Measurements from ENCODE around the gene PITPNC1. TPM values are rescaled to one million over a fixed set of nuclear protein-coding genes. Genes with fewer than 3 reads are reported as not detected.
A peak's percentile ranks its signal among the peaks of the same experiment; 100 is the strongest.
"Not testable (repeated sequence)": the region's sequence is repeated elsewhere in the genome, so short reads cannot be mapped to it uniquely, and the experiment has no call there.

PITPNC1 gene
- total RNA-seq, 4 donors from 2014 or later = 8.0 to 20.4 (median 9.6) TPM

DNA sequence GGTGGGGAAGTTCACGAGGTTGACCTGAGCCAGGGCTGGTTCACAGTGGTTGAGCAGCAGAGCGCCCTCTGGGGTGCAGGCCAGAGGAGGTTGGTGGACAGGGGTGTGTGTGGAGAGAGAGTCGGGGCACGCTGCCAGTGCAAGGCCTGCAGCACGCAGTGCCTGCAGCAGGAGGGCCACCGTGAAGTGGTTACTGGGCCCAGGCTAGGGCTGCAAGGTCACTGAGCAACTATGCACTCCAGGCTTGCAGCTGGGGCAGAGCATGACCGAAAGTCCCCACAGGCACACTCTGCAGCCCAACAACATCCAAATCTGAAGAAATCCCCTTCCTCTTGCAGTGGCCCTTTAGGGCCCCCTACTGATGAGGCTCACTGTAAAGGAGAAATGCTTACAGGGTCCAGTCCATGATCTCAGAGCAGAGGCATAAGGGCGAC lies 251.5 kb downstream of the PITPNC1 start:
- 67 to 88% methylated on average over 8 of the region's 8 CpGs for WGBS, 2 donors

DNA sequence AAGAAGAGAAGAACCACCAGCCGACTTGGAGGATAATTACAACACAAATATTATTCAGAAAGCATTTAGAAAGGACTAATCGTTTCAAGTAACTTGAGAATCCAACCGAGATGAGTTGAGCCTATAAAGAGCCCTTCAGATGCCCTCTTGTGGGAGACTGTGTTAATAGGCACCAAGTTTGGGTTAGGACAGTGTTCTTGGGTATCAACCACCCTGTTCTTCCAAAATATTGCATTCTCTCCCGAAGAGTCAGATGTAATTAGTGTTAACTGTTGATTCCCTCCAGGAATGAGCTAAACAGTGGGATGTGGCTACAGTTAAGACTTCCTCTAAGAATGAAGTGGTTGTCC lies 252.9 kb downstream of the PITPNC1 start:
- H3K4me3 ChIP-seq = no peak overlapping the region
- H3K9me3 ChIP-seq = peaks cover 0 to 11% (median 0%) of the 10 kb centered on the region in 4 donors
- no peaks in the 10 kb centered on the region for H3K27me3 ChIP-seq
- H3K27ac ChIP-seq = peak overlapping the region in 1 of 4 donors; percentile 26
- WGBS, 2 donors = 11 to 24% methylated on average over 4 of the region's 4 CpGs
- H3K36me3 ChIP-seq = peaks cover 0 to 26% (median 0%) of the 10 kb centered on the region in 3 donors
- H3K4me1 ChIP-seq = peaks cover 0 to 9% (median 0%) of the 10 kb centered on the region in 4 donors
- no peak for DNase-seq (ENCODE audit: low spot score in 2 of 2)
- TF ChIP-seq, protein P1, sequence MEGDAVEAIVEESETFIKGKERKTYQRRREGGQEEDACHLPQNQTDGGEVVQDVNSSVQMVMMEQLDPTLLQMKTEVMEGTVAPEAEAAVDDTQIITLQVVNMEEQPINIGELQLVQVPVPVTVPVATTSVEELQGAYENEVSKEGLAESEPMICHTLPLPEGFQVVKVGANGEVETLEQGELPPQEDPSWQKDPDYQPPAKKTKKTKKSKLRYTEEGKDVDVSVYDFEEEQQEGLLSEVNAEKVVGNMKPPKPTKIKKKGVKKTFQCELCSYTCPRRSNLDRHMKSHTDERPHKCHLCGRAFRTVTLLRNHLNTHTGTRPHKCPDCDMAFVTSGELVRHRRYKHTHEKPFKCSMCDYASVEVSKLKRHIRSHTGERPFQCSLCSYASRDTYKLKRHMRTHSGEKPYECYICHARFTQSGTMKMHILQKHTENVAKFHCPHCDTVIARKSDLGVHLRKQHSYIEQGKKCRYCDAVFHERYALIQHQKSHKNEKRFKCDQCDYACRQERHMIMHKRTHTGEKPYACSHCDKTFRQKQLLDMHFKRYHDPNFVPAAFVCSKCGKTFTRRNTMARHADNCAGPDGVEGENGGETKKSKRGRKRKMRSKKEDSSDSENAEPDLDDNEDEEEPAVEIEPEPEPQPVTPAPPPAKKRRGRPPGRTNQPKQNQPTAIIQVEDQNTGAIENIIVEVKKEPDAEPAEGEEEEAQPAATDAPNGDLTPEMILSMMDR (IDR thresholded peaks at IDR 0.05) = peak in 3 of 5 experiments; percentile 9 to 27 (median 18)
- TF ChIP-seq POLR2A (IDR thresholded peaks at IDR 0.05) (no peak), EP300 (IDR thresholded peaks at IDR 0.05) (no peak)

More for the DNA sequence above, 251.5 kb downstream of the PITPNC1 start:
- Histone ChIP-seq H3K27me3 (no peaks in the 10 kb centered on the region), H3K4me3 (no peak overlapping the region), H3K36me3 (peaks cover 0 to 19% (median 0%) of the 10 kb centered on the region in 3 donors), H3K9me3 (peaks cover 0 to 11% (median 0%) of the 10 kb centered on the region in 4 donors), H3K27ac (no peak overlapping the region), H3K4me1 (peaks cover 0 to 9% (median 0%) of the 10 kb centered on the region in 4 donors)
- TF ChIP-seq, protein P1 (IDR thresholded peaks at IDR 0.05) = no peak
- TF ChIP-seq POLR2A (IDR thresholded peaks at IDR 0.05) (no peak), EP300 (IDR thresholded peaks at IDR 0.05) (no peak)
- no peak for DNase-seq (ENCODE audit: low spot score in 2 of 2)

GRCh38 chr17:67630836-67631235 lies 253.8 kb downstream of the PITPNC1 start:
- Histone ChIP-seq H3K9me3 (peaks cover 0 to 11% (median 0%) of the 10 kb centered on the region in 4 donors), H3K36me3 (peaks cover 0 to 26% (median 0%) of the 10 kb centered on the region in 3 donors)
- WGBS, 2 donors = 97% methylated on average over 7 of the region's 7 CpGs
- H3K4me3 ChIP-seq; H3K27me3 ChIP-seq; H3K4me1 ChIP-seq; DNase-seq (ENCODE audit: low spot score in 2 of 2); H3K27ac ChIP-seq: not testable (repeated sequence)

DNA sequence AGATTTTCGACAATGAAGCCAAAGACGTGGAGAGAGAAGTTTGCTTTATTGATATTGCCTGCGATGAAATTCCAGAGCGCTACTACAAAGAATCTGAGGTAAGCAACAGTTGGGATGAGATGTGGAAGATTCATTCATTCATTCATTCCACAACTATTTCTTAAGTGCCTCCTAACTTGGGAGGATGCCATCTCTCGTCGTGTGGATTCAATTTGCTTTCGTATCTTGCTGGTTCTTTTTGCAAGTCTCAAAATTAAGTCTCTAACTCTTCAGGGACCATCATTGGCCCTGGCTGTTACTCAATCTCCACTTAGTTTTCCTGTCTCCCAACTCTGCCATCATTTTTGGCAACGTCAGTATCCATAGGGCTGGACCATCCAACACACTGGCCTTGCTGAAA lies 255.1 kb downstream of the PITPNC1 start:
- peaks cover 0 to 11% (median 0%) of the 10 kb centered on the region in 4 donors for H3K9me3 ChIP-seq
- H3K4me1 ChIP-seq = peaks cover 0 to 9% (median 0%) of the 10 kb centered on the region in 4 donors
- no peak overlapping the region for H3K27ac ChIP-seq
- no peak overlapping the region for H3K4me3 ChIP-seq
- H3K36me3 ChIP-seq = peaks cover 0 to 26% (median 0%) of the 10 kb centered on the region in 3 donors
- TF ChIP-seq EP300 (IDR thresholded peaks at IDR 0.05) = no peak
- TF ChIP-seq, protein P1 (IDR thresholded peaks at IDR 0.05) = no peak
- 89 to 90% methylated on average over 8 of the region's 8 CpGs for WGBS, 2 donors
- DNase-seq (ENCODE audit: low spot score in 2 of 2) = no peak
- H3K27me3 ChIP-seq = no peaks in the 10 kb centered on the region

DNA sequence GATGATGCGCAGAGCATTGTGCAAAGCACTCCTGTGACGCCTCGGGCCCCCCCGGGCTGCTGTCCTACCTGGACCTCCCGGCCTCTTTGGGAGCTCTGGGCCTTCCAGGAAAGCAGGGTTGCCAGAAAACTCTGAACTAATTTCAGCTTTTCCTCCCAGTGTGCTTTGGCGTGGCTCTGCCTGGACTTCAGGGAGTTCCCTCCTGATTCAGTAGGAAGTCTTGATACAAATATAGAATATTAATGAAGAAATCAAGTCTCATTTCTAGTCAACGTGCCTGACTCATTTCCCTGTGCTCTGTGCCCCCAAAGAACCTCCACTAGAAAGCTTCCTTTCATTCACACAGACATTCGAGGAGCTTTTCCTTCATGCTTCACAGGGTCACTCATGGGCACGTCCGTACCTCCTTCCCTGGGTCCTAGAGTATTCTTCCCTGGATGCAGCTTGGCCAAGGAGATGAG lies 256.7 kb downstream of the PITPNC1 start:
- H3K4me1 ChIP-seq = peaks cover 0 to 22% (median 0%) of the 10 kb centered on the region in 4 donors
- H3K36me3 ChIP-seq = peaks cover 0 to 26% (median 0%) of the 10 kb centered on the region in 3 donors
- H3K4me3 ChIP-seq = no peak overlapping the region
- no peaks in the 10 kb centered on the region for H3K27me3 ChIP-seq
- WGBS, 2 donors = 51 to 62% methylated on average over 10 of the region's 10 CpGs
- H3K27ac ChIP-seq = no peak overlapping the region
- no peak for DNase-seq (ENCODE audit: low spot score in 2 of 2)
- TF ChIP-seq POLR2A (IDR thresholded peaks at IDR 0.05) (no peak), EP300 (IDR thresholded peaks at IDR 0.05) (peak; percentile 51 to 62)
- H3K9me3 ChIP-seq = no peaks in the 10 kb centered on the region

DNA sequence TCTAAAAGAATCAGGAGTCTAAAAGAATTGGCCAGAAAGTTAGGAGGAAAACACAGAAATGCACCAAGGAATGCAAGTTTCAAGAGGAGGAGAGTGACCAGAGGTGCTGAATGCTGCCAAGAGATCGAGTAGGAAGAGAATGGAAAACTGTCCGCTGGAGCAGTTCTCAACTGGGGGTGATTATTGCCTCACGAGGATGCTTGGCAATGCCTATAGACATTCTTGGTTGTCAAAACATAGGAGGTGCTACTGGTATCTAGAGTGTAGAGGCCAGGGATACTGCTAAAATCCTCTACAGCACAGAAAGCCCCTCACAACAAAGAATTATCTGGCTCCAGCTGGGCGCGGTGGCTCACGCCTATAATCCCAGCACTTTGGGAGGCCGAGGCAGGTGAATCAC lies 258.6 kb downstream of the PITPNC1 start:
- Histone ChIP-seq H3K27me3 (no peaks in the 10 kb centered on the region), H3K4me1 (peaks cover 0 to 29% (median 0%) of the 10 kb centered on the region in 4 donors), H3K27ac (no peak overlapping the region), H3K4me3 (no peak overlapping the region), H3K9me3 (no peaks in the 10 kb centered on the region), H3K36me3 (peaks cover 0 to 26% (median 0%) of the 10 kb centered on the region in 3 donors)
- 88 to 93% methylated on average over 7 of the region's 7 CpGs for WGBS, 2 donors
- TF ChIP-seq EP300 (IDR thresholded peaks at IDR 0.05) (no peak), POLR2A (IDR thresholded peaks at IDR 0.05) (no peak)
- TF ChIP-seq, protein P1 (IDR thresholded peaks at IDR 0.05) = no peak
- no peak for DNase-seq (ENCODE audit: low spot score in 2 of 2)

Data from tibial nerve (tissue), 4 donors.